ENCODE measurements around the gene RFLNA.

DNA sequence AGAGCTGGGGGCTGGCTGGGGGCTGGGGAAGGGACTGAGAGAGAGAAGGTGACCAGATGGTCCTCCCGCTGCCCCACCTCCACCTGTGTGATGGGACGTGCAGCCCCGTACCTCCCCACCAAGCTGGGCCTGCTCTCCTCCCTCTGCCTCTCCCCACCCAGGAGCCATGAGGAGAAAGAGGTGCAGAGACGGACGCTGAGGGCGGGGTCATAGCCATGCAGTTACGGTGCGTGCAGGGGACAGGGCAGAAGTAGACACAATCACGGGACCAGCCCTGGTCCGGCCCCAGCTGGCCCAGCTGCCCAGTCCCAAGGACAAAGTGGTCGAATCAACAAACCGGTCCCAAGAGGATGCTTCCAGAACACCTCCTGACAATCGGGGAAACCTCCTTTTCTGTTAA, 33.2 kb downstream of the RFLNA start:
- TF ChIP-seq, protein P1, sequence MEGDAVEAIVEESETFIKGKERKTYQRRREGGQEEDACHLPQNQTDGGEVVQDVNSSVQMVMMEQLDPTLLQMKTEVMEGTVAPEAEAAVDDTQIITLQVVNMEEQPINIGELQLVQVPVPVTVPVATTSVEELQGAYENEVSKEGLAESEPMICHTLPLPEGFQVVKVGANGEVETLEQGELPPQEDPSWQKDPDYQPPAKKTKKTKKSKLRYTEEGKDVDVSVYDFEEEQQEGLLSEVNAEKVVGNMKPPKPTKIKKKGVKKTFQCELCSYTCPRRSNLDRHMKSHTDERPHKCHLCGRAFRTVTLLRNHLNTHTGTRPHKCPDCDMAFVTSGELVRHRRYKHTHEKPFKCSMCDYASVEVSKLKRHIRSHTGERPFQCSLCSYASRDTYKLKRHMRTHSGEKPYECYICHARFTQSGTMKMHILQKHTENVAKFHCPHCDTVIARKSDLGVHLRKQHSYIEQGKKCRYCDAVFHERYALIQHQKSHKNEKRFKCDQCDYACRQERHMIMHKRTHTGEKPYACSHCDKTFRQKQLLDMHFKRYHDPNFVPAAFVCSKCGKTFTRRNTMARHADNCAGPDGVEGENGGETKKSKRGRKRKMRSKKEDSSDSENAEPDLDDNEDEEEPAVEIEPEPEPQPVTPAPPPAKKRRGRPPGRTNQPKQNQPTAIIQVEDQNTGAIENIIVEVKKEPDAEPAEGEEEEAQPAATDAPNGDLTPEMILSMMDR (IDR thresholded peaks at IDR 0.05; ENCODE audit: low read depth, low read length) = no peak
- no peak for TF ChIP-seq EZH2phosphoT487 (IDR thresholded peaks at IDR 0.05; ENCODE audit: low read depth)
